Osteoblast (primary cell): ENCODE data around the gene IL24. TPM values are rescaled to one million over a fixed set of nuclear protein-coding genes. Genes with fewer than 3 reads are reported as not detected.

Experiments
- DNase-seq: peaks from one replicate; pipeline ENCODE4 v3.0.0; 2011; ENCODE audit warnings: low spot score, mixed read lengths; ENCODE audit not compliant: insufficient read length; ENCODE audit errors: missing footprints
- H2AFZ ChIP-seq: 2 replicates; pipeline ENCODE4 v1.6.0; 2011; ENCODE audit warnings: mild to moderate bottlenecking, low read length
- H3K27ac ChIP-seq: 2 replicates; pipeline ENCODE4 v1.5.1; 2011; ENCODE audit warnings: mild to moderate bottlenecking, low read depth, low read length, moderate library complexity
- H3K27me3 ChIP-seq: 2 replicates; pipeline ENCODE4 v1.6.0; 2012; ENCODE audit warnings: mild to moderate bottlenecking, control low read depth, inconsistent platforms, low read length, moderate library complexity; ENCODE audit not compliant: insufficient read depth
- H3K36me3 ChIP-seq: 2 replicates; pipeline ENCODE4 v1.5.1; 2011; ENCODE audit warnings: mild to moderate bottlenecking, low read length, control low read depth, moderate library complexity; ENCODE audit not compliant: insufficient read depth
- H3K4me1 ChIP-seq: 2 replicates; pipeline ENCODE4 v1.5.1; 2011; ENCODE audit warnings: mild to moderate bottlenecking, low read length, control low read depth, moderate library complexity; ENCODE audit not compliant: insufficient read depth
- H3K4me2 ChIP-seq: 2 replicates; pipeline ENCODE4 v1.6.0; 2011; ENCODE audit warnings: mild to moderate bottlenecking, low read length; ENCODE audit not compliant: insufficient read depth
- H3K4me3 ChIP-seq: fragments of 200-600 bp; sonication (generic); 3 replicates; pipeline ENCODE4 v1.5.1; 2012; ENCODE audit warnings: mild to moderate bottlenecking, low read length, inconsistent platforms; ENCODE audit not compliant: insufficient read depth
- H3K79me2 ChIP-seq: 2 replicates; pipeline ENCODE4 v1.6.0; 2012; ENCODE audit warnings: mild to moderate bottlenecking, low read length, control low read depth, inconsistent platforms; ENCODE audit not compliant: insufficient read depth
- H3K9me3 ChIP-seq: 2 replicates; pipeline ENCODE4 v1.5.1; 2011; ENCODE audit warnings: low read depth, low read length, control low read depth
- H4K20me1 ChIP-seq: 2 replicates; pipeline ENCODE4 v1.6.0; 2012; ENCODE audit warnings: mild to moderate bottlenecking, low read length, control low read depth; ENCODE audit not compliant: insufficient read depth
- total RNA-seq: library from RNA; depleted of rRNA; stranded (reverse); fragments of >200 nt; gene quantifications from 2 replicates; pipeline ENCODE4 v1.2.3, GENCODE V29; 2012
- TF ChIP-seq, protein P1 (sequence below): IDR thresholded peaks from 2 replicates; pipeline ENCODE4 v1.5.1; 2011; ENCODE audit warnings: mild to moderate bottlenecking, low read depth, low read length, moderate library complexity; ENCODE audit errors: extremely low read depth

The IL24 gene
- total RNA-seq, 1 donor, result not detected

DNA sequence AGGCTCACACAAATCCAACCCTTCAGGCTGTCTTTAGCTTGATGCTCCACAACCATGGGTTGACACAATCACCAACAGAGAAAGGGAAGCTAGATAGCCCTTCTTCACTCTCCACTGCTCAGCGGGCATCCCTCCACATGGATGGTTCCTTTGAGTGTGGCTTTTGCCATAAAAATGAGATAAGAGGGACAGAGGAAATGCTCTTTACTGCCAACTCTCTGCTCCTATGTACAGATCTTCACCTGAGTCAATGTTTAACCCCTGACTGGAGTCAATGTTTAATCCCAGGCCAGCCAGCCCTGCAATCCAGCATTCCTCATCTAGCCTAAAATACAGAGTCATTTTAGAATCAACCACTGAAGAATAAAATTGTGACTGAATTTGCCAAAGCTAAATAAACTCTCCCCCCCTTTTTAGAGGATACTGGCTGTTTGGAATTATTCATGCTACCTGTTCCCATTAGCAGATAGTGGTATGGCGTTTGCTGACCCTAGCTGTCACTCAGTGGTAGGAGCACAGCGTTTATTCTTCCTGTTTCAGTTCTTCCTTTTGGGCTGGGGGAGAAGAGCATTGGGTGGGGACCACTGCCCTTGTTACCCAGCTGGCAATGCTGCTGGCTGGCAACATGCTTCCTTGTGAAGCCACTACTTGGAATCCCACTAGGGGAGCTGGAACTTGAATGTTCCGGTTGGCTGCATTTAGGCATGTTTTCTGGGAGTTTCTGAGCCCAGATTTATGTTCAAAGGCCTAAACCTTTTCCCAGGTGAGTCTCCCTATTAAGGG lies 54.3 kb downstream of the IL24 start:
- no peak overlapping the region for H2AFZ ChIP-seq
- H3K4me3 ChIP-seq, result no peak overlapping the region
- no peaks in the 10 kb centered on the region for H3K79me2 ChIP-seq
- H3K27ac ChIP-seq, result no peak overlapping the region
- TF ChIP-seq, protein P1, sequence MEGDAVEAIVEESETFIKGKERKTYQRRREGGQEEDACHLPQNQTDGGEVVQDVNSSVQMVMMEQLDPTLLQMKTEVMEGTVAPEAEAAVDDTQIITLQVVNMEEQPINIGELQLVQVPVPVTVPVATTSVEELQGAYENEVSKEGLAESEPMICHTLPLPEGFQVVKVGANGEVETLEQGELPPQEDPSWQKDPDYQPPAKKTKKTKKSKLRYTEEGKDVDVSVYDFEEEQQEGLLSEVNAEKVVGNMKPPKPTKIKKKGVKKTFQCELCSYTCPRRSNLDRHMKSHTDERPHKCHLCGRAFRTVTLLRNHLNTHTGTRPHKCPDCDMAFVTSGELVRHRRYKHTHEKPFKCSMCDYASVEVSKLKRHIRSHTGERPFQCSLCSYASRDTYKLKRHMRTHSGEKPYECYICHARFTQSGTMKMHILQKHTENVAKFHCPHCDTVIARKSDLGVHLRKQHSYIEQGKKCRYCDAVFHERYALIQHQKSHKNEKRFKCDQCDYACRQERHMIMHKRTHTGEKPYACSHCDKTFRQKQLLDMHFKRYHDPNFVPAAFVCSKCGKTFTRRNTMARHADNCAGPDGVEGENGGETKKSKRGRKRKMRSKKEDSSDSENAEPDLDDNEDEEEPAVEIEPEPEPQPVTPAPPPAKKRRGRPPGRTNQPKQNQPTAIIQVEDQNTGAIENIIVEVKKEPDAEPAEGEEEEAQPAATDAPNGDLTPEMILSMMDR, result no peak
- no peak for DNase-seq
- no peaks in the 10 kb centered on the region for H3K4me1 ChIP-seq
- peaks cover 20% of the 10 kb centered on the region for H3K27me3 ChIP-seq
- H3K4me2 ChIP-seq, result no peak overlapping the region
- H3K9me3 ChIP-seq, result no peaks in the 10 kb centered on the region
- H3K36me3 ChIP-seq, result no peaks in the 10 kb centered on the region
- no peaks in the 10 kb centered on the region for H4K20me1 ChIP-seq

GRCh38 chr1:206952171-206952570 lies 54.9 kb downstream of the IL24 start:
- H3K27ac ChIP-seq, result no peak overlapping the region
- H3K9me3 ChIP-seq, result no peaks in the 10 kb centered on the region
- no peak overlapping the region for H3K4me3 ChIP-seq
- H3K79me2 ChIP-seq, result no peaks in the 10 kb centered on the region
- TF ChIP-seq, protein P1, result no peak
- no peaks in the 10 kb centered on the region for H3K4me1 ChIP-seq
- no peaks in the 10 kb centered on the region for H3K36me3 ChIP-seq
- H3K4me2 ChIP-seq, result no peak overlapping the region
- peaks cover 17% of the 10 kb centered on the region for H3K27me3 ChIP-seq
- H4K20me1 ChIP-seq, result no peaks in the 10 kb centered on the region
- no peak for DNase-seq
- no peak overlapping the region for H2AFZ ChIP-seq

GRCh38 chr1:206953126-206953525 lies 55.9 kb downstream of the IL24 start:
- Histone ChIP-seq H3K4me2 (no peak overlapping the region), H4K20me1 (no peaks in the 10 kb centered on the region), H2AFZ (no peak overlapping the region), H3K79me2 (no peaks in the 10 kb centered on the region), H3K36me3 (no peaks in the 10 kb centered on the region), H3K9me3 (no peaks in the 10 kb centered on the region), H3K4me1 (no peaks in the 10 kb centered on the region), H3K27ac (no peak overlapping the region), H3K4me3 (no peak overlapping the region), H3K27me3 (peaks cover 15% of the 10 kb centered on the region)
- TF ChIP-seq, protein P1, result no peak
- DNase-seq, result no peak

DNA sequence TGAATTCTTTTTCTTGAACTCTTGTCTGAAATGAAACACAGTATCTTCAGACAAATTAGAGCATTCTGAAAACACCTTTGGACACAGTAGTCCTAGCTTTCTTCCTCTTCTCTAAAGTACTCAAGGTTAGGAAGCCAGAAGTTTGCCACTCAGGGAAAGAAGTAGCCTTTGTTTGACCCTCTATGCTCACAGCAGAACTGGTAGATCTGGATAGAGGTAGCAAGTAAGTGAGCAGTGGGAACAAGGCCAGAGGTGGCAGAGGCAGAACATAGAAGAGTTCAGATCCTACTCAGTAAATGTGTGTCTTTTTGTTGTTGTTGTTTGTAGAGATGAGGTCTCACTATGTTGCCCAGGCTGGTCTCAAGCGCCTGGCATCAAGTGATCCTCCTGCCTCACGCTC lies 56.4 kb downstream of the IL24 start:
- H3K27ac ChIP-seq, result no peak overlapping the region
- no peaks in the 10 kb centered on the region for H3K4me1 ChIP-seq
- TF ChIP-seq, protein P1, result no peak
- H4K20me1 ChIP-seq, result no peaks in the 10 kb centered on the region
- no peak overlapping the region for H3K4me2 ChIP-seq
- no peak overlapping the region for H2AFZ ChIP-seq
- no peaks in the 10 kb centered on the region for H3K36me3 ChIP-seq
- H3K9me3 ChIP-seq, result no peaks in the 10 kb centered on the region
- H3K79me2 ChIP-seq, result no peaks in the 10 kb centered on the region
- H3K27me3 ChIP-seq, result peaks cover 11% of the 10 kb centered on the region
- no peak for DNase-seq
- no peak overlapping the region for H3K4me3 ChIP-seq

Other genes with a start within 250 kb of the IL24 start
- 38.0 and 40.1 TPM in 2 replicates for gene MAPKAPK2, start 212.5 kb upstream of the IL24 start, total RNA-seq
- gene IL19, start 126.7 kb upstream of the IL24 start, total RNA-seq, result not detected in 2 replicates
- not detected in 2 replicates for gene IL10, start 124.9 kb upstream of the IL24 start, total RNA-seq
- gene IL20, start 31.8 kb upstream of the IL24 start, total RNA-seq, result not detected in 2 replicates
- gene FCMR, start 24.5 kb downstream of the IL24 start, total RNA-seq, result 0.29 TPM in 1 of 2 replicates, not detected in the other
- not detected in 2 replicates for gene PIGR, start 49.0 kb downstream of the IL24 start, total RNA-seq
- gene FCAMR, start 73.0 kb downstream of the IL24 start, total RNA-seq, result not detected in 2 replicates
- gene C1orf116, start 135.3 kb downstream of the IL24 start, total RNA-seq, result not detected in 2 replicates
- gene YOD1, start 153.8 kb downstream of the IL24 start, total RNA-seq, result 8.0 and 8.3 TPM in 2 replicates
- 14.5 and 17.7 TPM in 2 replicates for gene PFKFB2, start 155.8 kb downstream of the IL24 start, total RNA-seq
- not detected in 2 replicates for gene C4BPB, start 191.4 kb downstream of the IL24 start, total RNA-seq
- gene C4BPA, start 206.8 kb downstream of the IL24 start, total RNA-seq, result not detected in 2 replicates